ENCODE data around the gene PRMT1. TPM values are rescaled to one million over a fixed set of nuclear protein-coding genes. Genes with fewer than 3 reads are reported as not detected.

The PRMT1 gene
- total and polyA plus RNA-seq, 9 of the 15 experiments (the other 6 are each of a cell fraction or from before 2014, with no cell fraction given) = 13.3 to 464 (median 326) TPM

- peak; percentile 93 for TF ChIP-seq REST (IDR thresholded peaks at IDR 0.05; ENCODE audit: borderline replicate concordance)
- no peak for TF ChIP-seq REST (CRISPR knock-in tag; IDR thresholded peaks at IDR 0.05; ENCODE audit: low read depth)
- TF ChIP-seq ZNF584 (CRISPR knock-in tag; IDR thresholded peaks at IDR 0.05; ENCODE audit: low read depth) = no peak
- TF ChIP-seq NCOA1 (IDR thresholded peaks at IDR 0.05; ENCODE audit: low read depth) = no peak
- 0 out of 2 replicates have a peak, but pooled peaks have one; percentile 36 for TF ChIP-seq MBD2 (IDR thresholded peaks at IDR 0.05; ENCODE audit: borderline replicate concordance, low read depth)
- TF ChIP-seq NFATC3 (IDR thresholded peaks at IDR 0.05) = 0 out of 2 replicates have a peak, but pooled peaks have one; percentile 17
- peak; percentile 56; the same call in 1 of the 2 replicates for TF ChIP-seq ETV5 (CRISPR knock-in tag; IDR thresholded peaks at IDR 0.05; ENCODE audit: low read depth)
- TF ChIP-seq WHSC1 (IDR thresholded peaks at IDR 0.05; ENCODE audit: low read length) = no peak
- peak; percentile 85 to 97 (median 86) for TF ChIP-seq CTCF (IDR thresholded peaks at IDR 0.05 in 2 of 3, conservative IDR thresholded peaks at IDR 0.05 in 1 of 3; ENCODE audit: insufficient read depth in 2 of 3, low read depth in 1 of 3, low read length in 3 of 3)
- TF ChIP-seq PPARD (CRISPR knock-in tag; IDR thresholded peaks at IDR 0.05) = no peak
- TF ChIP-seq THRA (IDR thresholded peaks at IDR 0.05) = no peak
- TF ChIP-seq EGR1 (conservative IDR thresholded peaks at IDR 0.05) = peak; percentile 46; the same call in 1 of the 2 replicates
- no peak for TF ChIP-seq ELK3 (CRISPR knock-in tag; IDR thresholded peaks at IDR 0.05)
- no peak for TF ChIP-seq ZNF79 (CRISPR knock-in tag; IDR thresholded peaks at IDR 0.05; ENCODE audit: low read depth)
- no peak for TF ChIP-seq GTF2A2 (tag; IDR thresholded peaks at IDR 0.05)
These were observed 4.7 kb upstream of the PRMT1 start (continued) for GRCh38 chr19:49672131-49672919.
